Measurements from ENCODE around the gene SCNN1A.
"Not testable (repeated sequence)": the region's sequence is repeated elsewhere in the genome, so short reads cannot be mapped to it uniquely, and the experiment has no call there.

Gene SCNN1A

DNA sequence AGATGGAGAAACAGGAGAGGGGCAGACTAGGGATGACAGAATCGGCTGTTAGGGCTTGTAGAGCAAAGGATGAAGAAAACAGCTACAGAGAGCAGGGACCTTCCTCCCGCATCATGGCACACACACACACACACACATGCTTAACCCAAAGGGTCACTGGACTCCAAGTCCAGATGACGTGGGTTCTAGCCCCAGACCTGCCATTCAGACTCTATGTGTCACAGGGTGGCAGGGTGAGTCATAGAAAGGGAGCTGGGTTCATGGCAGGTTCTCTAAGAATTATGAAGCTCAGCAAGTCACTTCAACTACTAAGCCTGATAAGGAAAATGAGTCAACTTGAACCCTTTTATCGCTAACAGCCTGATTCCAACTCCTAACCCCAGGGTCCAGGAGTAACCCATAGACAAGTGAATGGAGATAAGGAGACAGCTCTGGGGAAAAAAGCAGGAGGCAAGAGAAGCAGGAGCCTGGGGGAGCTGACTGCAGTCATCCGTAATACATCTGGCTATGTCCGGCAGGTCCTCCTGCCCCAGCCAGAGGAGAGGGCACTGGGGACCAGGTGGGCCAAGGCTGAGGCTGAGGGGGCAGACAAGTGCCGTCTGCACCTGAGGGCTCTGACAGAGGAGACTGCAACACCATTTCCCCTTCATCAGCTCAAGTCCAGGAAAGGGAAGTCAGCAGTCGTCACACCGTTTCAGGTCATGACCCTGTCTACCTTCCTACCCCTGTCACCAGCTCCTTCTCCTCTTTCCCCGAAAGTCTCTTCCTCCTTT is 29.9 kb downstream of the SCNN1A start:
- DNase-seq (ENCODE audit: low spot score), result peak; percentile 67
- POLR2A ChIA-PET (ENCODE audit: low non-redundant PET), result interaction anchor here (0.7 to 1.0 kb wide), 2 partner anchors 9 to 32 kb away, joined by 3 to 4 read pairs; no protein-coding TSS in a partner anchor
- TF ChIP-seq, protein P1, sequence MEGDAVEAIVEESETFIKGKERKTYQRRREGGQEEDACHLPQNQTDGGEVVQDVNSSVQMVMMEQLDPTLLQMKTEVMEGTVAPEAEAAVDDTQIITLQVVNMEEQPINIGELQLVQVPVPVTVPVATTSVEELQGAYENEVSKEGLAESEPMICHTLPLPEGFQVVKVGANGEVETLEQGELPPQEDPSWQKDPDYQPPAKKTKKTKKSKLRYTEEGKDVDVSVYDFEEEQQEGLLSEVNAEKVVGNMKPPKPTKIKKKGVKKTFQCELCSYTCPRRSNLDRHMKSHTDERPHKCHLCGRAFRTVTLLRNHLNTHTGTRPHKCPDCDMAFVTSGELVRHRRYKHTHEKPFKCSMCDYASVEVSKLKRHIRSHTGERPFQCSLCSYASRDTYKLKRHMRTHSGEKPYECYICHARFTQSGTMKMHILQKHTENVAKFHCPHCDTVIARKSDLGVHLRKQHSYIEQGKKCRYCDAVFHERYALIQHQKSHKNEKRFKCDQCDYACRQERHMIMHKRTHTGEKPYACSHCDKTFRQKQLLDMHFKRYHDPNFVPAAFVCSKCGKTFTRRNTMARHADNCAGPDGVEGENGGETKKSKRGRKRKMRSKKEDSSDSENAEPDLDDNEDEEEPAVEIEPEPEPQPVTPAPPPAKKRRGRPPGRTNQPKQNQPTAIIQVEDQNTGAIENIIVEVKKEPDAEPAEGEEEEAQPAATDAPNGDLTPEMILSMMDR (conservative IDR thresholded peaks at IDR 0.05; ENCODE audit: low read depth), result no peak
- CTCF ChIA-PET, result interaction anchor here (0.6 to 1.0 kb wide), 3 partner anchors 10 to 22 kb away, joined by 3 read pairs; no protein-coding TSS in a partner anchor
- peak overlapping the region; percentile 64 for H3K27ac ChIP-seq

DNA sequence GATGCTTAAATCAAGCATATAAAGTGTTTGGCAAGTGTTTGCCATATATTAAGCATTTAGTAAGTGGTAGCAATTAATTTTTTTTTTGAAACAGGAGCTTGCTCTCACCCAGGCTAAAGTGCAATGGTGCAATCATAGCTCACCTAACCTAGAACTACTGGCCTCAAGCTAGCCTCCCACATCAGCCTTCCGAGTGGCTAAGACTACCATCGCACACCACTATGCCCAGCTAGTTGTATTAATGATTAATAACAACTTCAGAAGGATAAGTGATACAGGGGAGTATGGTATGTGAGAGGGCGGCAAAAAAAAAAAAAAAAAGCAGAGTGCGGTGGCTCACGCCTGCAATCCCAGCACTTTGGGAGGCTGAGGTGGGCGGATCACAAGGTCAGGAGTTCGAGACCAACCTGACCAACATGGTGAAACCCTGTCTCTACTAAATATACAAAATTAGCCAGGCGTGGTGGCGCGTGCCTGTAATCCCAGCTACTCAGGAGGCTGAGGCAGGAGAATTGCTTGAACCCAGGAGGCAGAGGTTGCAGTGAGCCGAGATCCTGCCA is 31.2 kb downstream of the SCNN1A start:
- H3K27ac ChIP-seq, result peak overlapping the region; percentile 97
- not testable (repeated sequence) for DNase-seq (ENCODE audit: low spot score)
- ChIA-PET POLR2A (ENCODE audit: low non-redundant PET) (interaction anchor here (0.6 kb wide), 1 partner anchor 29 kb away, joined by 3 read pairs; no protein-coding TSS in a partner anchor), CTCF (interaction anchor here (0.6 kb wide), 2 partner anchors 14 to 122 kb away, joined by 4 read pairs; no protein-coding TSS in a partner anchor)

DNA sequence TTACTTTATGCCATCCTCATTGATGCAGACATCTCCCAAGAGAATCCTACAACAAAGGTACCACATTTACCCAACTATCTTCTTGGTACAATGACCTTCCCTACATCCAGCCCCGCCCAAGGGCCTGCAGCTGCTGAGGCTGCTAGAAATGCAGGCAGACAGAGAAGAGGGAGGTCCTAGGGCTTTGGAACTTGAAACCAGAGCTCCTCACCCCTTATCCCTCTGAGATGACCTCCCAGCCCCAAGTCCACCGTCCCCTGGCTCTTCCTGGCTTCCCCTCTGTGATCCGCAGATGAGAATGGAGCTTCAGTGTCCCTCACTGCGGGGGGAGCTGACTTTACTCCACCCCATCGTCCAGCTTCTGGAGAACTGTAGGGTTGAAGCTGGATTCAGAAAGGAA is 31.8 kb downstream of the SCNN1A start:
- no peak for DNase-seq (ENCODE audit: low spot score)
- ChIA-PET CTCF (no interaction called here), POLR2A (ENCODE audit: low non-redundant PET) (interaction anchor here (0.6 kb wide), 1 partner anchor 30 kb away, joined by 3 read pairs; no protein-coding TSS in a partner anchor)
- TF ChIP-seq, protein P1 (conservative IDR thresholded peaks at IDR 0.05; ENCODE audit: low read depth), result no peak
- H3K27ac ChIP-seq, result peak overlapping the region; percentile 97

DNA sequence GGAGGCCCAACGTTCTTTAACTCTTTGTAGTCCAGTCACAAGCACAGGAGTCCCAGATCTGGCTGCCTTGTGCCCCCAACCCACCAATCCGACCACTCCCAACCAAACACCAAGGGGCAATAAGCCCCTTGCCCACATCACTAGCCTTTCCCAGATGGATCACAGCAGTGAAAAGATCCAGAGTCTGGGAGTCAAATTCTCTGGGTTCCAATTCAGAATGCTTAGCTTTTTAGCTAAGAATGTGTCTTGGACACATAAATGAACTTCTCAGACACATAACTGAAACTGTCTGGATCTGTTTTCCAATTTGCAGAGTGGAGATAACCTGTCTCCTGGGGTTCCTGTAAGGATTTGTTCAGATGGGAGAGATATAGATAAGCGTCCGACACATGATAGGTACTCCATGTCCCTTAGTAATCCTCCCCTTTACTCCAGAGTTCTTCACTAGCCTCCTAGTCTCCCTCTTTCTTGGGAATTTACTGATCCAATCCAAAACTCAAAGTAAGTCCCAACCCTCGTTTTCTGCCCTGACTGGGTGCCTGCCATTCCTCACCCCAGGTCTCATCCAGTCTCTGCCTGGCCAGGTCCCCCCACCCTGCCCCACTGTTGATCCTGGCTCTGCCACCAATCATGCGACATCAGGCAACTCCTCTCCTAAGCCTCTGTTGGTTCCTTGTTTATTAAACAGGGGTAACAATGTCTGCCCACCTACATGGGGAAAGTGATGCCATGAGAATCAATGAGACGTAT is 33.0 kb downstream of the SCNN1A start:
- POLR2A ChIA-PET (ENCODE audit: low non-redundant PET), result interaction anchor here (0.6 to 1.7 kb wide), 2 partner anchors 29 to 676 kb away, joined by 3 to 5 read pairs; no protein-coding TSS in a partner anchor
- TF ChIP-seq, protein P1 (conservative IDR thresholded peaks at IDR 0.05; ENCODE audit: low read depth), result no peak
- H3K27ac ChIP-seq, result peak overlapping the region; percentile 97
- no peak for DNase-seq (ENCODE audit: low spot score)
- CTCF ChIA-PET, result interaction anchor here (0.5 to 0.9 kb wide), 2 partner anchors 19 to 56 kb away, joined by 3 read pairs; no protein-coding TSS in a partner anchor

DNA sequence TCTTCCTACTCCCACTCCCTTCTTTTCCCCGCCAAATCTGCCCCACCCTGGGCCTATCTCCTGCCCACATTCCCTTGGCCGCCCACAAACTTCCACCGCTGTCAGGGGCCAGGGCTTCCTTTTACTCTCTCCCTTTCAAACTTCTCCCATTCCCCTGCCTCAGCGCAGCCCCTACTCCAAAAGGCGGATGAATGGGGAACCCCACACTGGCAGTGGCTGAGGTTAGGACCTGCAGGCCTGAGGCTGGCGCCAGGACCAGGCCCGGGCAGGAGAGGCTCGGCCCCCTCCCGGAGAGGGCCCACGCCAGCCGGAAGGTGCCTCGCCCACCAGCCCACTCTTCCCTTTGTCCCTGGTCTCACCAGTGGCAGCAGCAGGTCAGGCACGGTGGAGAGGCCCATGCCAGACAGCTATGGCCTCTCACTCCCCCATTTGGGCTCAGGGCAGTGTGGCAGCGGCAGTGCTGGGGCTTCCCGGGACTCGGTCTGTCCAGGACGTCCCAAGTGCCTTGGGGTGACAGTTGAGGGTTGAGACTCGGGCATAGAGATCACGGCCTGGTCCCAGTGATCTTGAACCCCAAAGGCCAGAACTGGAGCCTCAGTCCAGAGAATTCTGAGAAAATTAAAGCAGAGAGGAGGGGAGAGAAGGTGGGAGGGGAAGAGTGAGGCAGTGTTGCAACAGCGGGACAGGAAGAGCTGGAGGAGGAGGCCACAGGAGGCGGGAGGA is 33.8 kb downstream of the SCNN1A start, which contains the start of gene TNFRSF1A:
TNFRSF1A (minus strand) TSS at position 660 of the 723 bp plus-strand sequence; CDS start at position 398, 262 bp downstream.
- DNase-seq (ENCODE audit: low spot score), result peak; percentile 61
- ChIA-PET CTCF (interaction anchor here (0.5 to 0.9 kb wide), 2 partner anchors 18 to 55 kb away, joined by 3 read pairs; no protein-coding TSS in a partner anchor), POLR2A (ENCODE audit: low non-redundant PET) (interaction anchor here (0.6 to 1.7 kb wide), 2 partner anchors 29 to 677 kb away, joined by 3 to 5 read pairs; no protein-coding TSS in a partner anchor)
- H3K27ac ChIP-seq, result peak within 1 kb of the TSS; percentile 97
- TF ChIP-seq, protein P1 (conservative IDR thresholded peaks at IDR 0.05; ENCODE audit: low read depth), result no peak

DNA sequence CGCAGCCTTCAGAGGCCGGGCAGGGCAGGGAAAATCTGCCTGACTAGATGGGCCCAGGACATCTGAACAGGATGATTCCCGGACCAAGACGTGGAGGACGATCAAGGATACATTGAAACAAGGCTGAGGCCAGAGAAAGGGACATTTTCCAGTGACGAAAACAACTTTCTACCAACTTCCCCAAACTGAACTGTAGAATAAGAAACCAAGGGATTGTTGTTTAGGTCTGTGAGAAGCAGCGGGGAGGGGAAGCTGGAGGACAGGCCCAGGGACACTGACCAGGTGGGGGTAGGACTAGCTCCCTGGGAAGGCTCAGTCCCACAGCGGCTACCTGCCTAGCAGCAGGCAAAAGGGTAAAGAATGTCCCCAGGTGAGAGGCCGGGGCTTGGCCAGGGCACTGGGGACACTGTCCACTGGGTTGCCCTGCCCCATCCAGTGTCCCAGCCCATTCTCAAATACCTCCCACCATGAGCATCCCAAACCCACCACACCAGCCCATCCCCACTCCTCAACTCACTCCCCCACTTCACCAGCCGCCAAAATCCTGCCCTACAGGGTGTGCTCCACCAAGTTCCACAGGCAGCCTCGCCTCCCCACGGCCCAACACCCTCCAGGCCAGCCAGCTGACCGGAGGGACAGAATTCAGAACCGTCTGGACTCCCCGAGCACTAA is 34.5 kb downstream of the SCNN1A start:
- peak overlapping the region; percentile 97 for H3K27ac ChIP-seq
- TF ChIP-seq, protein P1 (conservative IDR thresholded peaks at IDR 0.05; ENCODE audit: low read depth), result no peak
- DNase-seq (ENCODE audit: low spot score), result no peak
- CTCF ChIA-PET, result interaction anchor here (0.6 to 1.7 kb wide), 2 partner anchors 18 to 54 kb away, joined by 4 to 5 read pairs; no protein-coding TSS in a partner anchor
- POLR2A ChIA-PET (ENCODE audit: low non-redundant PET), result interaction anchor here (1.7 kb wide), 1 partner anchor 30 kb away, joined by 5 read pairs; no protein-coding TSS in a partner anchor
